ENCODE results near the gene ARMH4. TPM values are rescaled to one million over a fixed set of nuclear protein-coding genes. Genes with fewer than 3 reads are reported as not detected.

ARMH4 gene
- total RNA-seq, 1 experiment from 2014 or later = 7.8 TPM

- ChIA-PET CTCF (no interaction called here), POLR2A (ENCODE audit: low non-redundant PET) (no interaction called here)
- no peaks in the 10 kb centered on the region for H3K27me3 ChIP-seq (replicated peaks; ENCODE audit: insufficient read depth, low read depth, low read length, poor library complexity)
- intact Hi-C loops (cut with micrococcal nuclease; ENCODE audit: unreplicated experiment) = no loop called here
- no peaks in the 10 kb centered on the region for H3K36me3 ChIP-seq (ENCODE audit: insufficient read depth, low read length, poor library complexity, severe bottlenecking)
- no peak overlapping the region for H3K27ac ChIP-seq (ENCODE audit: low read depth, low read length, poor library complexity, severe bottlenecking)
- no peak for DNase-seq (ENCODE audit: low spot score)
- BruUV-seq (replicated peaks) = no TSS peak
- TF ChIP-seq CTCF (conservative IDR thresholded peaks at IDR 0.05; ENCODE audit: low read depth, low read length) (no peak), EZH2 (IDR thresholded peaks at IDR 0.05; ENCODE audit: borderline replicate concordance, low read depth, low read length, poor library complexity, severe bottlenecking) (no peak)
- H3K4me3 ChIP-seq (ENCODE audit: low read depth, low read length, poor library complexity, severe bottlenecking) = no peak overlapping the region
- no peaks in the 10 kb centered on the region for H3K4me1 ChIP-seq (ENCODE audit: insufficient read depth, low read length, poor library complexity, severe bottlenecking)
- no peaks in the 10 kb centered on the region for H3K9me3 ChIP-seq (ENCODE audit: low read depth, low read length, poor library complexity, severe bottlenecking)
Observed at GRCh38 chr14:57981817-57982560, 170.0 kb downstream of the ARMH4 start.

GRCh38 chr14:57979376-57980048 lies 172.5 kb downstream of the ARMH4 start:
- CTCF ChIA-PET = no interaction called here
- Histone ChIP-seq H3K4me1 (ENCODE audit: insufficient read depth, low read length, poor library complexity, severe bottlenecking) (peaks cover 2% of the 10 kb centered on the region), H3K27me3 (replicated peaks; ENCODE audit: insufficient read depth, low read depth, low read length, poor library complexity) (no peaks in the 10 kb centered on the region), H3K27ac (ENCODE audit: low read depth, low read length, poor library complexity, severe bottlenecking) (no peak overlapping the region), H3K36me3 (ENCODE audit: insufficient read depth, low read length, poor library complexity, severe bottlenecking) (no peaks in the 10 kb centered on the region), H3K4me3 (ENCODE audit: low read depth, low read length, poor library complexity, severe bottlenecking) (no peak overlapping the region), H3K9me3 (ENCODE audit: low read depth, low read length, poor library complexity, severe bottlenecking) (no peaks in the 10 kb centered on the region)
- TF ChIP-seq EZH2 (IDR thresholded peaks at IDR 0.05; ENCODE audit: borderline replicate concordance, low read depth, low read length, poor library complexity, severe bottlenecking) = no peak
- no peak for TF ChIP-seq CTCF (conservative IDR thresholded peaks at IDR 0.05; ENCODE audit: low read depth, low read length)
- no TSS peak for BruUV-seq (replicated peaks)
- POLR2A ChIA-PET (ENCODE audit: low non-redundant PET) = no interaction called here
- intact Hi-C loops (cut with micrococcal nuclease; ENCODE audit: unreplicated experiment) = no loop called here
- no peak for DNase-seq (ENCODE audit: low spot score)

- Histone ChIP-seq H3K4me3 (ENCODE audit: low read depth, low read length, poor library complexity, severe bottlenecking) (no peak overlapping the region), H3K36me3 (ENCODE audit: insufficient read depth, low read length, poor library complexity, severe bottlenecking) (no peaks in the 10 kb centered on the region), H3K4me1 (ENCODE audit: insufficient read depth, low read length, poor library complexity, severe bottlenecking) (peaks cover 6% of the 10 kb centered on the region), H3K27ac (ENCODE audit: low read depth, low read length, poor library complexity, severe bottlenecking) (no peak overlapping the region), H3K27me3 (replicated peaks; ENCODE audit: insufficient read depth, low read depth, low read length, poor library complexity) (no peaks in the 10 kb centered on the region), H3K9me3 (ENCODE audit: low read depth, low read length, poor library complexity, severe bottlenecking) (no peaks in the 10 kb centered on the region)
- no peak for DNase-seq (ENCODE audit: low spot score)
- ChIA-PET POLR2A (ENCODE audit: low non-redundant PET) (no interaction called here), CTCF (no interaction called here)
- no peak for TF ChIP-seq EZH2 (IDR thresholded peaks at IDR 0.05; ENCODE audit: borderline replicate concordance, low read depth, low read length, poor library complexity, severe bottlenecking)
- no peak for TF ChIP-seq CTCF (conservative IDR thresholded peaks at IDR 0.05; ENCODE audit: low read depth, low read length)
- intact Hi-C loops (cut with micrococcal nuclease; ENCODE audit: unreplicated experiment) = no loop called here
- BruUV-seq (replicated peaks) = no TSS peak
Observed at GRCh38 chr14:57976701-57977100, 175.3 kb downstream of the ARMH4 start.
